HG03060 (cell line): ENCODE data around the gene MSLN.

Experiments used
- ATAC-seq: cut with Tn5 transposase; IDR thresholded peaks from one replicate; pipeline ENCODE4 v1.9.1; 2021; ENCODE audit warnings: low read depth, moderate number of reproducible peaks; ENCODE audit not compliant: unreplicated experiment

The MSLN gene

DNA sequence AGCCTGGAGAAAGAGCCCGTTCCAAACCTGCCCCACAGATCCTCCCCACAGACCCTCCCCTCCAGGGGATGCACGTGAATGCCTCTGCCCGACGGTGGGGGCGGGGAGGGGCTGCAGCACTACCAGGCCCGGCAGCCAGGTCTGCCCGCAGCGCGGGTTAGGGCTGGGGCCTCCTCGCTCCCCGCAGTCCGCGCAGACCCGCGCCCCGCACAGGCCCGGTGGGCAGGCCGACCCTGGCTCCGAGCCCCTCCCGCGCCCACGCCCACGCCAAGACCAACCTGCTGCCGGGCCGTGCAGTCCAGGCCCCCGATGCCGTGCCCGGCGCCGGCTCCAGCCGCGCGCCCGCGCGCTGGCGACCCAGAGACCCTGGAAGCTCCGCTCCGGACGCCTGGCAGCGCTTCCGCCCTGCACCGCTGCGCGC, 27.5 kb downstream of the MSLN start, which contains the start of gene RPUSD1:
Gene RPUSD1, minus strand, starts transcription at position 404 of the 421 bp plus-strand sequence. CDS start 644 bp downstream, outside the sequence.
- ATAC-seq: no peak

GRCh38 chr16:788399-789126, 28.0 kb downstream of the MSLN start, which contains the start of gene CHTF18:
Gene CHTF18, plus strand, starts transcription at chr16:788620. Its CDS starts 65 bp downstream, at chr16:788685.
- no peak for ATAC-seq

GRCh38 chr16:789191-789850, 28.8 kb downstream of the MSLN start:
- ATAC-seq: no peak

GRCh38 chr16:790086-790485, 29.6 kb downstream of the MSLN start:
- ATAC-seq: no peak

DNA sequence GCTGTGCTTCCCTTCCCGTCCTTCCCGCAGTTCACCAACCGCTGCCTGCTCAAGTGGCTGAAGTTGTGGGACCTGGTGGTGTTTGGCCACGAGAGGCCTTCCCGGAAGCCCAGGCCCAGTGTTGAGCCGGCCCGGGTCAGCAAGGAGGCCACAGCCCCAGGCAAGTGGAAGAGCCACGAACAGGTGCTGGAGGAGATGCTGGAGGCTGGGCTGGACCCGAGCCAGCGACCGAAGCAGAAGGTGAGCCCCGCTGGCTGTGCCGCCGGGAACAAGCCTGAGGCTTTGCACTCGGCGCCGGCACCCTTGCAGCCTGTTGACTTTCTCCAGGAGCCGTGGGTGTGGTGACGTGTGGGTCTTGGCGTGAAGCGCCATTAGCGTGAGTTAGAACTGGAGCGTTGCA, 30.6 kb downstream of the MSLN start:
- no peak for ATAC-seq

GRCh38 chr16:792221-792995, 31.9 kb downstream of the MSLN start:
- ATAC-seq: no peak

GRCh38 chr16:793414-793813, 32.9 kb downstream of the MSLN start:
- no peak for ATAC-seq

DNA sequence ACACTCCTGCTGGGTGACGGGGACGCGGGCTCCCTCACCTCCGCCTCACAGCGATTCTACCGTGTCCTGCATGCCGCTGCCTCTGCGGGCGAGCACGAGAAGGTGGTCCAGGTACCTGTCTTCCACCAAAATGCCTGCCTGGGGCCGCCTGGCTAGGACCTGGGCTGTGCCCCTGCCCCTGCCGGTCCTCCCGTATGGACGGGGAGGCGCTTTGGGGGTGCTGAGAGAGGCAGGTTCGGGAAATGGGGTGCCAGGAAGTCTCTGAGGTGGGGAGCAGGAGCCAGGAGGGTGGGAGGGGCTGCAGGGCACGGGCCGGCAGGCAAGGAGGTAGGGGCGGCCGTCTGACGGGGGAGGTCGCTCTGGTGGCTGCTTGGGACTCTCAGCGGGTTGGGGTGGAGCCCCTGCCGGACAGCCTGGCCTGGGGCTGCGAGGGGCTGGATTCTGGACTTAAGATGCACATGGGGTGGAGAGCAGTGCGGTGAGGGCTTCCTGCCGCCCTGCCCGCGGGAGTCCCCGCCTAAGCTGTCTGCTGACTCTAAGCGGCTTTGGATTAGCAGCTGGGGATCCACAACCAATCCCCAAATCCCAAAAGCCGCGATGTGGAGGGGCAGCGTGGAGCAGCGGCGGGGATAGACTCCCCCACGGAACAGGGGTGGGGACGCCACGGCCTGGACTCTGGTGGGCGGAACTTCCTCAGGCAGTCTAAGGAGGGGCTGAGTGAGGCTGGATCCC, 33.7 kb downstream of the MSLN start:
- ATAC-seq: no peak

DNA sequence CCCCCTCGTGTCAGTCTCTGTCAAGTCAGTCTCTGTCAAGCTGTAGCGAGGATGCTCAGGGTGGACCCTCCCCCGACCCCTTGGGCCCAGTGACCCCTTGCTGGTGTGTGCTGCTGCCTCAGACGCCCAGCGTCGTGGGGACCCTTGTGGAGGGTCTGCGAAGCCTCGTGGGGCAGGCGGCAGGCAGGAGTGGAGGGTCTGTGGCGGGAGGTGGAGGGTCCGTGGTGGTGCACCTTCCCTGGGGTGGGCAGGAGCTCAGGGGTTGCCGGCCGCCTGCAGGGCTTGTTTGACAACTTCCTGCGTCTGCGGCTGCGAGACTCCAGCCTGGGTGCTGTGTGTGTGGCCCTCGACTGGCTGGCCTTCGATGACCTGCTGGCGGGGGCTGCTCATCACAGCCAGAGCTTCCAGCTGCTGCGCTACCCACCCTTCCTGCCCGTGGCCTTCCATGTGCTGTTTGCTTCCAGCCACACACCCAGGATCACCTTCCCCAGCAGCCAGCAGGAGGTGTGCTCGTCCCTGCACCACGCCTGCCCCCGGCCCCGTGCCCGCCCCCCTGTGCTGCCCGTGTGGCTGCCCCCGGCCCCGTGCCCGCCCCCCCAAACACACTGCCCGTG, 34.4 kb downstream of the MSLN start:
- ATAC-seq: no peak

DNA sequence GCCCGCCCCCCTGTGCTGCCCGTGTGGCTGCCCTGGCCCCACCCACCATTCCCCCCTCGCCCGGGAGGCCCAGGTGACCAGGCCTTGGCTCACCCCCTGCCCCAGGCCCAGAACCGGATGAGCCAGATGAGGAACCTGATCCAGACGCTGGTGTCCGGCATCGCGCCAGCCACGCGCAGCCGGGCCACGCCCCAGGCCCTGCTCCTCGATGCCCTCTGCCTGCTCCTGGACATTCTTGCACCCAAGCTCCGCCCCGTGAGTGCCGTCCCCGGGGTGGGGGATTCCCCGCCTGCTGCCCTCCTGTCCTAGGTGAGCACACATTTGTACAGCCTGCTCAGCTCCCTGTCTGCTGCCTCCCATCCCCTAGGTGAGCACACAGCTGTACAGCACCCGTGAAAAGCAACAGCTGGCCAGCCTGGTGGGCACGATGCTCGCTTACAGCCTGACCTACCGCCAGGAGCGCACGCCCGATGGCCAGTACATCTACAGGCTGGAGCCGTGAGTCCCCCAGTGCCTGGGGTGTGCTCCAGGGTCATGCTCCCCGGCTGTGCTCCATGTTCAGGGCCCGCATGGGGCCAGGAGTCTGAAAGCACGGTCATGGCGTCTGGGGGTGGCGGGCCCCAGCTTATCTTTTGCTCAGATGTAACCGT, 35.2 kb downstream of the MSLN start:
- ATAC-seq: no peak

DNA sequence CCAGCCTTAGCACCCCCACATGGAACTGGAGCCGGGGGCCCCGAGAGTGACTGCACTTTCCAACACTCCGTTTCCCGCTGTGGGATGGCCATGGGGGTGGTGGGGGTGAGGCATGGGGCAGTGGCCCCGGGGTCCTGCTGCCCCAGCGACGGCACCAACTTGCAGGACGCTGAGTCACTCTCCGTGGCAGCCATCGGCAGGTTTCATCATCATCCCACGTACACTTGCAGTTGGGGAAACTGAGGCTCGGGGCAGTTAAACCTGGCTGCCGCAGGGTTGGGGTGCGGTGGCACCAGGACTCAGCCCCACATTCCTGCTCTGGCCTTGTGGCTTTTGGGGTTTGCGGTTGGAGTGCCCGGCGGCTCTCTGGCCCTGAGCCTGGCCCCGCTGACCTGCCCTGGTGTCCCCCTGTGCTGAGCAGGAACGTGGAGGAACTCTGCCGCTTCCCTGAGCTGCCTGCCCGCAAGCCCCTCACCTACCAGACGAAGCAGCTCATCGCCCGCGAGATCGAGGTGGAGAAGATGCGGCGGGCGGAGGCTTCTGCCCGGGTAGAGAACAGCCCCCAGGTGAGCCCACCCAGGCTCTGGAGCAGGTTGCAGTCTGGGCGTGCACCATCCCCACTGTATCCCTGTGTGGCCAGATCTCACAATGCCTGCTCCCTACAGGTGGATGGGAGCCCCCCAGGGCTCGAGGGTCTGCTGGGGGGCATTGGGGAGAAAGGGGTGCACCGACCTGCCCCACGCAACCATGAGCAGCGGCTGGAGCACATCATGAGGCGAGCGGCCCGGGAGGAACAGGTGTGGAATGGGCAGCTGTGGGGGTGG, 36.0 kb downstream of the MSLN start:
- ATAC-seq: no peak

GRCh38 chr16:797120-797420, 36.5 kb downstream of the MSLN start:
- ATAC-seq: no peak

GRCh38 chr16:797686-798085, 37.2 kb downstream of the MSLN start:
- no peak for ATAC-seq

DNA sequence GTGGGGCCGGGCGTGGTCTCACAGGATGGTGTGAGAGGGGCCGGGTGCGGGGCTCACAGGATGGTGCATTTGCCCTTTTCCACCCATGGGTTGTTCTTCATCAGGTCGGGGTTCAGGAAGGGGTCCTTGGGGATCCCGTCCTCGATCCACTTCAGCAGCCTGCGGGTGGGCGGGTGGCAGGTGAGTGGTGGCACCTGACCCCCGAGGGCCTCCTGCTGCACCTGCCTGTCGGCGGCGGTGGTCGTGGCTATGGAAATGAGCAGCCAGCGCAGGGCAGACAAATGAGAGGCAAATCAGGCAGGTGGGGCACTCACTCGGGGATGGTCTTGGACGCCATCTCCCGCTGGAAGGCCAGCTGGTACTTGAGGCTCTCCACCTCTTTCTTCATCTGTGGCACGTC, 38.1 kb downstream of the MSLN start:
- ATAC-seq: no peak

GRCh38 chr16:799111-799947, 38.8 kb downstream of the MSLN start:
- no peak for ATAC-seq

DNA sequence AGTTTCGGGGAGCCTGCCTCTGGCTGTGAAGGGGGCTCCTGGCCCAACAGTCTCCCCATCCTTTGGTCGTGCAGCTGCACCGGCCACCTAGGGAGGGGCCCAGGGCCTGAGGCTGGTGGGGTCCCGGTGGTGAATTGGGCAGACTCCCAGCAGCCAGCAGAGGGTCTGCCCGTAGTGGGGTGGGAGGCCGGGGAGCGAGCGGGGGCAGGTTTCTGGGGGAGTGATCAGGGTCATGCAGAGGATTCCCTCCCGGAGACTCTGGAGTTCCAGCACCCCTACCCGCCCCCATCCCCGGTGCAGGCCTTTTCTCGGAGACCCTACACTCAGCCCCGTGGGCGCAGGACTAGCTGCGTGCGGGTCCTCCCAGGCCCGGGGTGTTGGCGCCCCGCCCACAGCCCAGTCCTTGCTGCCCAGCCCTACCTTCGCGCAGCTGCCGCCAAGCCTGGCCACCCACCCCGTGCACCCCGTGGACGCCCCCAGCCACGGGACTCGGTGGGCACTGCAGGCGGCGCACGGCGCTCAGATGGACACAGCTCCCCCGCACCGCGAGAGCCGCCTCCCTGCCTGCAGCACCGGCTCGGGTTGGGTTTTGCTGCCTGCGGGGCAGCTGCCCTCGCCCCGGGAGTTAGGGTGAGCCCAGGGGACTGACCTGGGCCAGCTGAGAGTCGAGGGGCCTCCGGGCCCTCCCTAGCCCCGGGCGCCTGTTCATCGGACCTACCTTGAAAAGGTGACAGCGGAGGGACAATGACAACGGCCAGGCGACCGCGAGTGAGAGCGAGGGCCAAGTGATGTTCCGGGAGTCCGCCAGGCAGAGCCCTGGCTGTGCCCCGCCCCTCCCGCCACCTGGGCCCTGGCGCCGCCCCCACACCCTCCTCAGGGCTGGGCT, 39.7 kb downstream of the MSLN start, which contains the start of gene GNG13:
Gene GNG13, minus strand, starts transcription at position 787 of the 886 bp plus-strand sequence. CDS start 1,657 bp downstream, outside the sequence.
- ATAC-seq: no peak
